Erythroblast (primary cell): ENCODE results near the gene GH1.

Experiments used
- GATA1 ChIP-seq: IDR thresholded peaks from 2 replicates; pipeline ENCODE4 v1.6.1; 2011; ENCODE audit warnings: low read depth, mild to moderate bottlenecking, control low read depth, low read length, moderate library complexity
- POLR2A ChIP-seq: IDR thresholded peaks from 2 replicates; pipeline ENCODE4 v1.6.1; 2011; ENCODE audit warnings: mild to moderate bottlenecking, low read length

DNA sequence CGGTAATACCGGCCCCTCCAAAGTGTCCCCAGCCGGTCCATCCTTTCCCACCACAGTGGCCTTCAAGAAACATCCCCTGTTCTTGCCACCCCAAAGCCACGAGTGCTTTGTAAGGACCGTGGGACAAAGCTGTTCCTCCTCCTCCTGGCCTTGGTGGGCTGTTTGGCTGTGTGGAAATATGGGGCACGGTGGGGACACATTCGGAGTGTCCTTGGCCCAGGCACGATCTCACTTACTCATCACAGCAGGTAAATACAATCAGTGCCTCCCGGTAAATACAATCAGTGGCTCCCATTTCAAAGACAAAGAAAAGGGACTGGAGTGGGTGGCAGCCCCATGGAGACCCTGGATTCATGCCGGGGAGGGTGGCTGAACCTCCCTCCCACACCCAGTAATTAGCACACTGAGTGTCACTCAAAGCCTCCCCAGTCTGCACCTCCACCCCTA, 43.7 kb upstream of the GH1 start:
- no peak for TF ChIP-seq POLR2A
- TF ChIP-seq GATA1, result no peak
